CD4-positive, alpha-beta T cell (primary cell): Measurements from ENCODE around the gene KIF5B. TPM values are rescaled to one million over a fixed set of nuclear protein-coding genes. Genes with fewer than 3 reads are reported as not detected.
"Not testable (repeated sequence)": the region's sequence is repeated elsewhere in the genome, so short reads cannot be mapped to it uniquely, and the experiment has no call there.

ENCODE experiments used
- ATAC-seq: fragments of 200-7000 bp; cut with Tn5 transposase; one replicate; pipeline ENCODE4 v1.10.0; 2022; ENCODE audit warnings: mild to moderate bottlenecking; ENCODE audit not compliant: poor library complexity
- CTCF ChIA-PET: fragments of 350-600 bp; sonication (Branson Sonifier 250); formaldehyde crosslinking; loops from one replicate; lab custom pipeline; 2021; ENCODE audit warnings: antibody characterized with exemption, inconsistent platforms; lab: Charles Lee
- POLR2A ChIA-PET: fragments of 350-600 bp; sonication (Branson Sonifier 250); formaldehyde crosslinking; loops from one replicate; lab custom pipeline; 2021; ENCODE audit warnings: antibody characterized with exemption, inconsistent platforms; lab: Charles Lee
- DNase-seq, 14 experiments: peaks; one replicate each; pipeline ENCODE4 v3.0.0-alpha.2; 2013 to 2020; ENCODE audit warnings: mixed read lengths in 2 of 14
- H3K27ac ChIP-seq, 2 donors: one replicate each; pipeline versions ENCODE4 v1.5.1 to v1.7.0; 2013; ENCODE audit warnings: low read length in 2 of 2, low read depth in 1 of 2, mild to moderate bottlenecking in 1 of 2
- H3K27me3 ChIP-seq, 2 experiments: 1 replicate in 1 of 2; 2 replicates in 1 of 2; pipeline versions ENCODE4 v1.6.1 to v1.7.0; 2013; ENCODE audit warnings: low read length in 2 of 2, control low read depth in 1 of 2, mild to moderate bottlenecking in 1 of 2, moderate library complexity in 1 of 2; ENCODE audit not compliant: insufficient read depth in 2 of 2, control insufficient read depth in 1 of 2
- H3K36me3 ChIP-seq: one replicate; pipeline ENCODE4 v1.6.1; 2013; ENCODE audit warnings: low read length, control low read depth; ENCODE audit not compliant: insufficient read depth
- H3K4me1 ChIP-seq: one replicate; pipeline ENCODE4 v1.6.1; 2013; ENCODE audit warnings: low read length, control low read depth; ENCODE audit not compliant: insufficient read depth
- H3K4me3 ChIP-seq: one replicate; pipeline ENCODE4 v1.5.1; 2013; ENCODE audit warnings: mild to moderate bottlenecking, low read length, moderate library complexity
- H3K9me3 ChIP-seq, 2 experiments: 1 replicate in 1 of 2; 2 replicates in 1 of 2; pipeline versions ENCODE4 v1.6.1 to v1.7.0; 2013; ENCODE audit warnings: low read length in 2 of 2, mild to moderate bottlenecking in 2 of 2, control low read depth in 1 of 2, moderate library complexity in 1 of 2; ENCODE audit not compliant: control insufficient read depth in 1 of 2, insufficient read depth in 1 of 2
- H3K27ac Mint-ChIP-seq: one replicate; pipeline ENCODE4 v1.8.0; 2020; ENCODE audit warnings: mixed read lengths
- H3K27me3 Mint-ChIP-seq: one replicate; pipeline ENCODE4 v1.8.0; 2021; ENCODE audit warnings: mixed read lengths
- H3K36me3 Mint-ChIP-seq: one replicate; pipeline ENCODE4 v1.8.0; 2021; ENCODE audit warnings: low read depth, mixed read lengths
- H3K4me1 Mint-ChIP-seq: one replicate; pipeline ENCODE4 v1.8.0; 2021; ENCODE audit warnings: low read depth, mixed read lengths
- H3K4me3 Mint-ChIP-seq: one replicate; pipeline ENCODE4 v1.8.0; 2020; ENCODE audit warnings: mild to moderate bottlenecking, mixed read lengths
- H3K9me3 Mint-ChIP-seq: one replicate; pipeline ENCODE4 v1.8.0; 2020; ENCODE audit warnings: mixed read lengths
- intact Hi-C, 2 experiments: fragments of 100-400 bp; cut with DNase I in 1 of 2; cut with micrococcal nuclease in 1 of 2; formaldehyde crosslinking; loops; one replicate each; pipeline versions ENCODE4 v1.15.1 to v1.9.0; 2023 to 2025; cut with DNase I, micrococcal nuclease
- total RNA-seq, 174 experiments: library from RNA in 2 of 174; stranded (reverse) in 2 of 174; gene quantifications; one replicate each; pipeline ENCODE4 v1.2.3 and lab custom pipeline; 2021 to 2026
- TF ChIP-seq, protein P1 (sequence below): fragments of 200-600 bp; IDR thresholded peaks from one replicate; pipeline ENCODE4 v1.8.0; 2022; ENCODE audit warnings: antibody characterized with exemption, mild to moderate bottlenecking

Gene KIF5B
- total RNA-seq, 2 experiments from 2014 or later: 58.3 to 59.0 TPM

- Histone ChIP-seq H3K9me3 (no peaks in the 10 kb centered on the region), H3K27me3 (no peaks in the 10 kb centered on the region), H3K4me1 (peaks cover 33% of the 10 kb centered on the region), H3K4me3 (no peak overlapping the region), H3K36me3 (peaks cover 51% of the 10 kb centered on the region), H3K27ac (no peak overlapping the region)
- no peaks in the 10 kb centered on the region for H3K9me3 Mint-ChIP-seq
- no peak overlapping the region for H3K4me3 Mint-ChIP-seq
- H3K36me3 Mint-ChIP-seq: peaks cover 73% of the 10 kb centered on the region
- ChIA-PET POLR2A (no interaction called here), CTCF (no interaction called here)
- TF ChIP-seq, protein P1, sequence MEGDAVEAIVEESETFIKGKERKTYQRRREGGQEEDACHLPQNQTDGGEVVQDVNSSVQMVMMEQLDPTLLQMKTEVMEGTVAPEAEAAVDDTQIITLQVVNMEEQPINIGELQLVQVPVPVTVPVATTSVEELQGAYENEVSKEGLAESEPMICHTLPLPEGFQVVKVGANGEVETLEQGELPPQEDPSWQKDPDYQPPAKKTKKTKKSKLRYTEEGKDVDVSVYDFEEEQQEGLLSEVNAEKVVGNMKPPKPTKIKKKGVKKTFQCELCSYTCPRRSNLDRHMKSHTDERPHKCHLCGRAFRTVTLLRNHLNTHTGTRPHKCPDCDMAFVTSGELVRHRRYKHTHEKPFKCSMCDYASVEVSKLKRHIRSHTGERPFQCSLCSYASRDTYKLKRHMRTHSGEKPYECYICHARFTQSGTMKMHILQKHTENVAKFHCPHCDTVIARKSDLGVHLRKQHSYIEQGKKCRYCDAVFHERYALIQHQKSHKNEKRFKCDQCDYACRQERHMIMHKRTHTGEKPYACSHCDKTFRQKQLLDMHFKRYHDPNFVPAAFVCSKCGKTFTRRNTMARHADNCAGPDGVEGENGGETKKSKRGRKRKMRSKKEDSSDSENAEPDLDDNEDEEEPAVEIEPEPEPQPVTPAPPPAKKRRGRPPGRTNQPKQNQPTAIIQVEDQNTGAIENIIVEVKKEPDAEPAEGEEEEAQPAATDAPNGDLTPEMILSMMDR: no peak
- DNase-seq: no peak
- H3K27ac Mint-ChIP-seq: no peak overlapping the region
- H3K4me1 Mint-ChIP-seq: peaks cover 98% of the 10 kb centered on the region
- no peaks in the 10 kb centered on the region for H3K27me3 Mint-ChIP-seq
- no peak for ATAC-seq
- intact Hi-C loops: no loop called here
These were observed 7.9 kb downstream of the KIF5B start for GRCh38 chr10:32048282-32048681.

DNA sequence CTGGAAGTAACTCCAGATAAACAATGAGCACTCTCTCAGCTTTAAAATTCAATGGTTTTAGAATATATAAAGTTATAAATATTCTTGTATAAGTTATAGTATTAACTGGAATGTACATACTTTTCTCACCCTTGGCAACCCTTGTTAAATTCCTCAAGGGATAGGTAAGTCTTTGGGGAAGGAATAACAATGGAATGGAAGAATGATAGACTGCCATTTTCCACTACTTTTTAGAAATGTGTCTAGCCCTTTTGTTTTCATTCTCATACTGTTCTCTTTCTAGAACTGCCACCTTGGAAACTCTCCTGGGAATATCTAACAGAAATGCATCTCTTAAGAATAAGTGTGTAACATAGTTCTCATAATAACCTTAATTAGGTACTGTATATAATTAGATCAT is 8.3 kb downstream of the KIF5B start:
- H3K27ac Mint-ChIP-seq: peak overlapping the region; percentile 14
- H3K36me3 ChIP-seq: peaks cover 51% of the 10 kb centered on the region

GRCh38 chr10:32046151-32046550 is 10.1 kb downstream of the KIF5B start:
- no peaks in the 10 kb centered on the region for H3K9me3 ChIP-seq
- CTCF ChIA-PET: no interaction called here
- Mint-ChIP-seq H3K4me3 (peak overlapping the region; percentile 35), H3K27ac (no peak overlapping the region), H3K27me3 (no peaks in the 10 kb centered on the region), H3K36me3 (peaks cover 86% of the 10 kb centered on the region), H3K9me3 (no peaks in the 10 kb centered on the region), H3K4me1 (peaks cover 93% of the 10 kb centered on the region)
- peaks cover 49% of the 10 kb centered on the region for H3K36me3 ChIP-seq
- no peak overlapping the region for H3K27ac ChIP-seq
- intact Hi-C loops: no loop called here
- no peaks in the 10 kb centered on the region for H3K27me3 ChIP-seq
- TF ChIP-seq, protein P1: no peak
- DNase-seq (no peak), ATAC-seq (no peak)
- POLR2A ChIA-PET: no interaction called here
- peaks cover 34% of the 10 kb centered on the region for H3K4me1 ChIP-seq
- H3K4me3 ChIP-seq: no peak overlapping the region

More for the DNA sequence above, 8.3 kb downstream of the KIF5B start:
- ChIA-PET CTCF (no interaction called here), POLR2A (no interaction called here)
- DNase-seq (no peak), ATAC-seq (no peak)
- Histone ChIP-seq H3K9me3 (no peaks in the 10 kb centered on the region), H3K27me3 (no peaks in the 10 kb centered on the region), H3K27ac (no peak overlapping the region), H3K4me3 (no peak overlapping the region), H3K4me1 (peaks cover 33% of the 10 kb centered on the region)
- Mint-ChIP-seq H3K9me3 (no peaks in the 10 kb centered on the region), H3K4me1 (peaks cover 97% of the 10 kb centered on the region), H3K4me3 (no peak overlapping the region), H3K36me3 (peaks cover 75% of the 10 kb centered on the region), H3K27me3 (no peaks in the 10 kb centered on the region)
- TF ChIP-seq, protein P1: no peak
- intact Hi-C loops: no loop called here

- H3K36me3 ChIP-seq: peaks cover 56% of the 10 kb centered on the region
- POLR2A ChIA-PET, ATAC-seq, H3K27ac ChIP-seq, intact Hi-C loops, H3K9me3 ChIP-seq, H3K4me3 ChIP-seq, H3K27me3 ChIP-seq, CTCF ChIA-PET, H3K27me3 Mint-ChIP-seq, H3K4me3 Mint-ChIP-seq, DNase-seq, H3K9me3 Mint-ChIP-seq: not testable (repeated sequence)
- peaks cover 73% of the 10 kb centered on the region for H3K4me1 Mint-ChIP-seq
- H3K27ac Mint-ChIP-seq: peak overlapping the region; percentile 40
- H3K36me3 Mint-ChIP-seq: peaks cover 88% of the 10 kb centered on the region
- H3K4me1 ChIP-seq: peaks cover 24% of the 10 kb centered on the region
These were observed 13.5 kb downstream of the KIF5B start for GRCh38 chr10:32042730-32043129.
